GM19043 (cell line): Measurements from ENCODE around the gene TEKT5.

Experiments
- ATAC-seq: cut with Tn5 transposase; IDR thresholded peaks from one replicate; pipeline ENCODE4 v1.9.1; 2021; ENCODE audit warnings: low read depth; ENCODE audit not compliant: unreplicated experiment

TEKT5 gene

GRCh38 chr16:10613785-10614485 is 80.8 kb downstream of the TEKT5 start:
- no peak for ATAC-seq

DNA sequence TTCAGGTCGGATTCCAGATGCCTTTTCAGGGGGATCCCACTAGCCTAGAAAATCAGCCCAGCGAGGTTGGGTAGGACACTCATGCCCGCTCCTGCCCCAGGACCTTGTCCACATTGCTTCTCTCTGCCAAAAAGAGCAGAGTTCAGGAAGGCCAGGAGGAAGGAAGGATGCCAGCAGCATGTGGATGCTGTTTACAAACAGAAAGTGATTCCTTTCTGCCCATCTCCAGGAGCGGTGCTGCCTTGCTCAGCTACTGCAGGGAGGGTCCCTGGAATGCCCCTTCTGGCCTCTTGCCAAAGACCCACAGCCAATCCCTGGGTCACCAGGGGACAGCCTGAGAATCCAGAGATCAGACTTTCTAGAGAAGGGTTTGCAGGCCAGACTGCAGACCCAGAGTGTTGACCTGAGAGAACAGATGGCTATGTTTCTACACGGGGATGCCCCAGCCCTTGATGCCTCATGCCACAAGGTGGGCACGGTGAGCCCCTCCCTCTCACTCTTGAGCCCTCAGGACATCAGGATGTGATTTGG is 82.0 kb downstream of the TEKT5 start:
- ATAC-seq = no peak

- no peak for ATAC-seq
Measured at GRCh38 chr16:10611825-10612342, 82.8 kb downstream of the TEKT5 start.

DNA sequence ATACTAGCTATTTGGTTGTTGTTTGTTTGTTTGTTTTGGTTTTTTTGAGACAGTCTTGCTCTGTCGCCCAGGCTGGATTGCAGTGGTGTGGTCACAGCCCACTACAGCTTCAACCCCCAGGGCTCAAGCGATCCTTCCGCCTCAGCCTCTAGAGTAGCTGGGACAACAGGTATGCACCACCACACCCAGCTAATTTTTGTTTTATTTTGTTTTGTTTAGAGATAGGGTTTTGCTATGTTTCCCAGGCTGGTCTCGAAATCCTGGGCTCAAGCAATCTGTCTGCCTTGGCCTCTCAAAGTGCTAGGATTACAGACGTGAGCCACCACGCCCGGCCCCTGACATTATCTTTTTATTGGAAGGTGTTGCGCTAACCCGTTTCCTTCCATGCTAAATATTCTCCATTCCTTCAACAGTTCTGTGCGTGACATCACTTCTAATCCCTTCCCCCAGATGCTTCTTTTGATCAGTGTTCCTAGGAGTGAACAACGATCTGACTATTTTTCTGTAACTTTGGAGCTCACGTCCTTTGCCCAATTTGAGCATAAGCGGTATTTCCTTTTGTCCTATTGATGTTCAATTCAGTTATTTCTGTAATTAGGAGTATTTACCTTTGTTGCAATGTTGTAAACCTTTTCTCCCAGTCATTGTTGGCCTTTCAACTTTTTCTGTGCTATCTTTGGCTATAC is 84.1 kb downstream of the TEKT5 start:
- ATAC-seq = no peak

DNA sequence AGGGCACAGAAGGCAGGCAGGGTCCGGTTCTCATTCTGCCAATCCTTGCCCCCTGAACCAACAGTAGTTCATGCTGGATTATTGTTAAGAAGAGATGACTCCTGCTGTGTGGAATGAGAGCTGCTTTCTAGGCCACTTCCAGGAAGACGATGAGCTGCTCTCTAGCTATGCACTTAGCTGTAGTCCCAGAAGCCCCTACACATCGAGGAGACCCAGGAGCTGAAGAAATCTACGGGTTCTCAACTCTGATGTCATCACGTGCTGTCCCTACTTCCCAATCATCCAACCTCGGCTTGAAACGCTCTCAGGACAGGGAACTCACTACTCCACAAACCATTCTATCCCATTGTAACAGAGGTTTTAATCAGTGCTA is 85.3 kb downstream of the TEKT5 start:
- ATAC-seq = no peak

DNA sequence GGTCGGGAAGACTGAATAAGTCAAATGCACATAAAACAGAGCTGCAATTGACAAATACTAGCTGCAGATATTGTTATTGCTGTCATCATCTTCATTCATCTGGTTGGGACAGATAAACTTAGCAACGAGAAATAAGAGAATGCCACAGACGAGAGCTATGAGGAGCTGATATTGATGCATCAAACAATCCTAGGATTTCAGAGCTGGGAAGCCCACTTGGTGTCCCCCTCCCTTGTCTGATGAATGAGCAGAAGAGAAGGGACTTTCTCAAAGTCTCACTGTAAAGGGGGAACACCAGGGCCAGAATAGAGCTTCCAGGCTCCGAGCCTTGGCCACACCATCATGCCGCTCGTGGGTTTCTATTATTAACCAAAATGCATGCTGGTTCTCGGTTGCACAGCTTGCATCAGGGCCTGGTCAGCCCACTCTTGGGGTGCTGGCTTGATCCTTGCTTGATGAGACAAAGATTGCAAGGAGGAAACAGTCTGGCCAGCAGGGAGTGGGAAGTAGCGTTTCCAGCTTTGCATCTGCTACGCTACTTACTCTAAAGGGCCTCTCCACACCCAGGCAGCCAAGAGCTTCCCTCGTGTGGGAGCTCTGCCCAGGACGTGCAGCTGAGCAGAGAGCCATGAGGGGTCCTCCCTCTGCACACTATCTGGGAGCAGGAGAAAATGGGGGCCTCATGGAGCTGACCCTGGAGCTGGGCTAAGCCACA is 85.9 kb downstream of the TEKT5 start:
- ATAC-seq = no peak

DNA sequence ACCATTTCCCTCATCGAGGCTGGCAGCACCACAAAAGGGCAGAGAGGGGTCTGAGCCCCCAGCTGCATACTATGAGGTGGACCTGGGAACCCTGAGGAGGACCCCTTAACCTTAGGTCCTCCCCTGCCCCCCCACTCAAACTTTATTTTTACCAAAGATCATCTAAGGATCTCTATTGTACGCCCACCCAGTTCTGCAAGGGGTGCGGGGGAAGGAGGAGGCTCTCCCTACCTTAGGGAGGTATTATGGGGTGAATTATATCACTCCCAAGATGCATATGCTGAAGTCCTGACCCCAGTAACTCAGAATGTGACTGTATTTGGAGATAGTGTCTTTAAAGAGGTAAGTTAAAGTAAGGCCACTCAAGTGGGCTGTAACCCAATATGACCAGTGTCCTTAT is 87.6 kb downstream of the TEKT5 start:
- ATAC-seq = no peak

DNA sequence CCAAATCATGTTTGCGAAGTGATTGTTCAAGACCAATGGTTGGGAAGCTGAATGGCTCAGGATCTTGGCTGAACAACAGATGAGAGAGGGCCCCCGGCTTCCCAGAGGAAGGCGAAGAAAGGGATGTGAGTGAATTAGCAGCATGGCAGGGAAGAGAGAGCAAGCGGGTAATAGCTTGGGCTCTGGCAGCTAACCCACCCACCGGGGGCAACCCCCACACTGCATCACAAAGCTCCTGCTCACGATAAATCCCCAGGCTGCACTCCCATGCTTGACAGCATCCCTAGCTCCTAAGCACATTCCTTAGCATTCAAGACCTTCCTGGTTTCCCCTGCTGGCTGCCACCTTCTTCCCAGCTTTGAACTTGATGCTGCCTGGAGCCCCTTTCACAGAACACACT is 88.1 kb downstream of the TEKT5 start:
- no peak for ATAC-seq

- ATAC-seq = no peak
Measured at GRCh38 chr16:10605636-10606035, 89.1 kb downstream of the TEKT5 start.

GRCh38 chr16:10601444-10602408 is 93.0 kb downstream of the TEKT5 start:
- ATAC-seq = no peak

DNA sequence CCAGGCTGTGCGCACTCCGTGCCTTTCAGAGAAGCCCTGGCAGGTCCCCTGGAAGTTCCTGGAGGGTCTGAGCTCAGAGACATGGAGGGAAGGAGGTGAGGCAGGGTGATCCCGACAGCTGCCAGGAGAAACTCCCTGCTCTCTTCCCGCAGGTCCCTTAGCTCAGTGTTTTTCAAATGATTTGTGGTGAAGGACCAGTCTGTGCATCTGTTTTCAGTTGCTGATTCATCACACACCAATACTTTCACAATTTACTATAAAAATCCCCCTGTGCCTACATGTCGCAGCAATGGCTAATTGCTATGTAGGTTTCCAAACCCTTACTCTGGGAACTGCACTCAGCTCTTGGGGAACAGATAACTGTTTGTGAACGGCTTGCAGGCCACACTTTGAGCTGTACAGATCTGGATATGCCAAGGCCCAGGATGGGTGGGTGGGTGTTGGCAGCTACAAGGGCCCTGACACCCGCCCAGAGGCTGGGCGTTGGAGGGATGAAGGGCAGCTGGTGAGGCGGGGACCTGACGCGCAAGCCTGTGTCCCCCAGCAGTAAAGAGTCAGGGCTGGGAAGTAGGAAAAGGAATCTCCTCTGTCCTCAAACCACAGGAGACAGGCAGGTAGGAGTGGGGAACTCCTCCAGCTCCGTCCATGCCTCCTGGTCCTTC is 93.8 kb downstream of the TEKT5 start:
- no peak for ATAC-seq

DNA sequence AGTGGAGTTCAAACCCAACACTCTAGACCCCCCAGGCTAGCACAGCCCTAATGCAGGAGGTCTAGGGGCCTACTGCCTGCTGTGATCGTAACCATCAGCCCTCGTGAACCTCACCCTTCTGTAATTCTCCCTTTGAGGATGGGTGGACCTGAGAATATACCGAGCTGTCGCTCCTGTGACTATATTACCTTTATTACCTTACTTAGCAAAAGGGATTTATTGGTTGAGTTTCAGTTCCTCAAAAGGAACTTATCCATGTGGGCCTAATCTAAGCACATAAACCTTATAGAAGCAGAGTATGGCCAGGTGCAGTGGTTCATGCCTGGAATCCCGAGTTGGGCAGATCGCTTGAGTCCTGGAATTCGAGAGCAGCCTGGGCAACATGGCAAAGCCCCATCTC is 95.1 kb downstream of the TEKT5 start:
- ATAC-seq = no peak

- no peak for ATAC-seq
Measured at GRCh38 chr16:10598157-10598556, 96.6 kb downstream of the TEKT5 start.

GRCh38 chr16:10597187-10597601 is 97.5 kb downstream of the TEKT5 start:
- ATAC-seq = no peak

GRCh38 chr16:10594312-10594950 is 100.3 kb downstream of the TEKT5 start:
- ATAC-seq = no peak

- no peak for ATAC-seq
Measured at GRCh38 chr16:10592611-10593010, 102.1 kb downstream of the TEKT5 start.

- no peak for ATAC-seq
Measured at GRCh38 chr16:10590342-10590741, 104.4 kb downstream of the TEKT5 start.

DNA sequence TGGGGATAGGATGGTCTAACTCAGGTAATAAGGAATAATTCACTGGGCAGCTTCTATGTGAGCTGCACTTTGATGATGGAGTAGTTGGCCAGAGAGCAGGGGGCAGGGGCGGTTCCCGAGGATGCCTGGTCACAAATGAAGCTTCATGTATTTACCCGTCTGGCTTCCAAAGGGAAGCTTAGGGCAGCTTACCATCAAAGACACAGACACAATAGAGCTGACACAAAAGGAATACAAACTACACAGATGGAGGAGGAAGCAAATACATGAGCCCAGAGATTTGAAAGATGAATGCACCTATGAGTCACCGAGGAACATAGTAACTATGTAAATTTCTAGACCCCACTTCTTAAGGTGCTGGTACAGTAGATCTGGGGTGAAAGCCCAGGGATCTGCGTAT is 105.6 kb downstream of the TEKT5 start:
- no peak for ATAC-seq

DNA sequence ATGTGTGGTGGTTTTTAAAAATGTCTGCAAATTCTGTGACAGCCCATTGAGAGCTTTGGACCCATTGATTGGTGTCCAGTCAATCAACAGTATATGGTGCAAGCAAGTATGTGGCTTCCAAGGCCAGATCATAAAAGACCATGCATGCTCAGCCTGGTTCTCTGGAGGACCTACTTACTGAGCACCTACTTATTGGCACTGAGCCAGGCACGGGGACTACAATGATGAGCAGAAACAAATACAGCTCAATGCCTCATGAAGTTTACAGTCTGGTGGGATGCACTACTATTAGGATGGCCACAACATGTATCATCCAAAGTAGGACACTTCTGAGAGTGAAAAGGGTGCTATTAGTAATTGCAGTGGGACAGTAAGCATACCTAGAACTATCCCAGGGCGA is 107.1 kb downstream of the TEKT5 start:
- no peak for ATAC-seq
